Breast epithelium (tissue), 3 donors: Measurements from ENCODE around the gene PTPN7.
A peak's percentile ranks its signal among the peaks of the same experiment; 100 is the strongest.

Experiments
- POLR2A ChIP-seq: fragments of 450-650 bp; IDR thresholded peaks from one replicate; pipeline ENCODE4 v1.6.1; 2016; ENCODE audit warnings: antibody characterized with exemption, mild to moderate bottlenecking, moderate library complexity
- POLR2AphosphoS5 ChIP-seq, 3 donors: sonication (generic); formaldehyde crosslinking; IDR thresholded peaks; one replicate each; pipeline ENCODE4 v1.6.1; 2017; ENCODE audit warnings: antibody characterized with exemption in 3 of 3
- TF ChIP-seq, protein P1 (sequence below), 3 donors: fragments of 450-650 bp; IDR thresholded peaks; one replicate each; pipeline ENCODE4 v1.5.1; 2016 to 2017; ENCODE audit warnings: antibody characterized with exemption in 3 of 3, mild to moderate bottlenecking in 3 of 3, moderate library complexity in 3 of 3

DNA sequence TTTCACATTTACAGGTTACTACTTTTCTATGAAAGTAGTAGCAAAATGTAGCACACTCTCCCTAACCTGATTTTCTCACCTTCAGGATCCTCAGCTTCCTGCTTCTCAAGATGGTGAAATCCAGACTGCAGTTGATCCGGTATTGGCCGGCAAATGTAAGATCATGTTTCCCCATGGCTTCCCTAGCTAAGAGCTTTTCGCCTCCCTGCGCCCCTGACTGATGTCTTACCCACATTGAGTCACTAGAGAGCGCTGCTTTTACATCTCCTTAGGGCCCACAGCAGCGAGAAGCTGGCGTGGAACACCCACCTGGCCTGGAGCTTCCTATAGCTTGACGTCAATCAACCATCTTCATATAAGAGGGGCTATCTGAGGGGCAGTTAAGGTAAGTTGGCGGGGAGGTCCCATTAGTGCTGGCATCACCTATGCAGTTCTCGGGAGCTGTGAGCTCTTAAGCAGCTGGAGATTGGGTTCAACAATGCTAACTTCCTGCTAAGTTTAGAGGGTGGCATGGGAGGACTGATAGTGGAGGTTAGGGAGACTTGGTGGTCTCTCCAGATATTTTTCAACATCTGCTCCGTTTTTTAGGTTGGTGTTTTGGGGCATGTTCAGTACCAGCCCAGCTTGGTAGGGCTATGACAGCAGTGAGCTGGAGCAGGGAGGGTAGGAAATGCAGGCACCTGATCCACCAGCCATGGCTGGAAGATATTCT lies 5.5 kb downstream of the PTPN7 start:
- TF ChIP-seq, protein P1, sequence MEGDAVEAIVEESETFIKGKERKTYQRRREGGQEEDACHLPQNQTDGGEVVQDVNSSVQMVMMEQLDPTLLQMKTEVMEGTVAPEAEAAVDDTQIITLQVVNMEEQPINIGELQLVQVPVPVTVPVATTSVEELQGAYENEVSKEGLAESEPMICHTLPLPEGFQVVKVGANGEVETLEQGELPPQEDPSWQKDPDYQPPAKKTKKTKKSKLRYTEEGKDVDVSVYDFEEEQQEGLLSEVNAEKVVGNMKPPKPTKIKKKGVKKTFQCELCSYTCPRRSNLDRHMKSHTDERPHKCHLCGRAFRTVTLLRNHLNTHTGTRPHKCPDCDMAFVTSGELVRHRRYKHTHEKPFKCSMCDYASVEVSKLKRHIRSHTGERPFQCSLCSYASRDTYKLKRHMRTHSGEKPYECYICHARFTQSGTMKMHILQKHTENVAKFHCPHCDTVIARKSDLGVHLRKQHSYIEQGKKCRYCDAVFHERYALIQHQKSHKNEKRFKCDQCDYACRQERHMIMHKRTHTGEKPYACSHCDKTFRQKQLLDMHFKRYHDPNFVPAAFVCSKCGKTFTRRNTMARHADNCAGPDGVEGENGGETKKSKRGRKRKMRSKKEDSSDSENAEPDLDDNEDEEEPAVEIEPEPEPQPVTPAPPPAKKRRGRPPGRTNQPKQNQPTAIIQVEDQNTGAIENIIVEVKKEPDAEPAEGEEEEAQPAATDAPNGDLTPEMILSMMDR (IDR thresholded peaks at IDR 0.05), result peak in 1 of 3 donors; percentile 7
- TF ChIP-seq POLR2A, result no peak
- no peak for TF ChIP-seq POLR2AphosphoS5 (IDR thresholded peaks at IDR 0.05)
